ENCODE measurements around the gene TBCK. TPM values are rescaled to one million over a fixed set of nuclear protein-coding genes. Genes with fewer than 3 reads are reported as not detected.
"Not testable (repeated sequence)": the region's sequence is repeated elsewhere in the genome, so short reads cannot be mapped to it uniquely, and the experiment has no call there.

Gene TBCK
- total RNA-seq, 4 donors from 2014 or later, result 46.5 to 55.3 (median 51.4) TPM

- H3K27me3 ChIP-seq, result no peaks in the 10 kb centered on the region
- DNase-seq (ENCODE audit: low spot score in 2 of 2), result no peak
- no peaks in the 10 kb centered on the region for H3K9me3 ChIP-seq
- H3K4me3 ChIP-seq, result no peak overlapping the region
- peaks cover 0 to 34% (median under 1%) of the 10 kb centered on the region in 4 donors for H3K4me1 ChIP-seq
- H3K36me3 ChIP-seq, result peaks cover 0 to 43% (median 0%) of the 10 kb centered on the region in 3 donors
- TF ChIP-seq POLR2A (IDR thresholded peaks at IDR 0.05), result no peak
- TF ChIP-seq CTCF (IDR thresholded peaks at IDR 0.05), result no peak
- no peak for TF ChIP-seq EP300 (IDR thresholded peaks at IDR 0.05)
- no peak overlapping the region for H3K27ac ChIP-seq
Observed at GRCh38 chr4:106323119-106323518, 7.1 kb upstream of the TBCK start.

GRCh38 chr4:106321814-106322213 is 5.8 kb upstream of the TBCK start:
- H3K27ac ChIP-seq; H3K4me3 ChIP-seq; H3K9me3 ChIP-seq; H3K27me3 ChIP-seq; DNase-seq (ENCODE audit: low spot score in 2 of 2): not testable (repeated sequence)
- peaks cover 0 to 45% (median 11%) of the 10 kb centered on the region in 4 donors for H3K4me1 ChIP-seq
- H3K36me3 ChIP-seq, result peaks cover 0 to 30% (median 0%) of the 10 kb centered on the region in 3 donors
- WGBS, 2 donors, result 56 to 65% methylated on average over 6 of the region's 6 CpGs

DNA sequence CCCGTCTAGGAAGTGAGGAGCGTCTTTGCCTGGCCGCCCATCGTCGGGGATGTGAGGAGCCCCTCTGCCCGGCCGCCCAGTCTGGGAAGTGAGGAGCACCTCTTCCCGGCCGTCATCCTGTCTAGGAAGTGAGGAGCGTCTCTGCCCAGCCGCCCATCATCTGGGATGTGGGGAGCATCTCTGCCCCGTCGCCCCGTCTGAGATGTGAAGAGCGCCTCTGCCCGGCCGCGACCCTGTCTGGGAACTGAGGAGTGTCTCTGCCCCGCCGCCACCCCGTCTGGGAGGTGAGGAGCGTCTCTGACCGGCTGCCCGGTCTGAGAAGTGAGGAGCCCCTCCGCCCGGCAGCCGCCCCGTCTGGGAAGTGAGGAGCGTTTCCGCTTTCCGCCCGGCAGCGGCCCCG is 5.2 kb upstream of the TBCK start:
- H3K27me3 ChIP-seq; DNase-seq (ENCODE audit: low spot score in 2 of 2); H3K9me3 ChIP-seq; H3K4me3 ChIP-seq; H3K27ac ChIP-seq: not testable (repeated sequence)
- peaks cover 0 to 23% (median 0%) of the 10 kb centered on the region in 3 donors for H3K36me3 ChIP-seq
- WGBS, 2 donors, result 99% methylated on average over 23 to 29 of the region's 34 CpGs
- peaks cover 0 to 45% (median 11%) of the 10 kb centered on the region in 4 donors for H3K4me1 ChIP-seq

DNA sequence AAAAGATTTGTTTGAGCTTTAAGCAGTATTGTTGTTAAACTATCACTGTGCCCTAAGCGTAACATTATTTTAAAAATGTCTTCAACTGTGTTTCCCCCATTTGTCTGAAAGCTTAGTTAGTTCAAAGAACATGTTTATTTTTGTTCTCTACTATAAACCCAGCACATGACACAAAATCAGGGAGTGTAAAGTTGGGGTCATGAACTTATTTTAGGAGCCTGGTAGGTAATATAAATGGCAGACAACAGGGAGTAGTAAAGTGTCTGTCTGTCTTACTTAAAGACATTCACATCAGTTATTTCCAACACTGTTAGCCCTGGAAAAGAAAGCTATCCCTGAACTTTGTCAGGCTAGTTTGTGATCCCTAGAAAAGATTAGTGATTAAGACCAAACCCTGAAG is 4.2 kb upstream of the TBCK start:
- DNase-seq (ENCODE audit: low spot score in 2 of 2), result no peak
- Histone ChIP-seq H3K9me3 (no peaks in the 10 kb centered on the region), H3K36me3 (peaks cover 0 to 15% (median 0%) of the 10 kb centered on the region in 3 donors), H3K27me3 (no peaks in the 10 kb centered on the region), H3K4me3 (no peak overlapping the region), H3K4me1 (peaks cover 0 to 49% (median 11%) of the 10 kb centered on the region in 4 donors), H3K27ac (no peak overlapping the region)
- 88 to 98% methylated on average over 1 of the region's 1 CpG for WGBS, 2 donors
- TF ChIP-seq POLR2A (IDR thresholded peaks at IDR 0.05) (no peak), CTCF (IDR thresholded peaks at IDR 0.05) (no peak), EP300 (IDR thresholded peaks at IDR 0.05) (no peak)

GRCh38 chr4:106318511-106318910 is 2.5 kb upstream of the TBCK start:
- H3K36me3 ChIP-seq, result peaks cover 0 to 15% (median 0%) of the 10 kb centered on the region in 3 donors
- no peak for DNase-seq (ENCODE audit: low spot score in 2 of 2)
- H3K27ac ChIP-seq, result no peak overlapping the region
- H3K9me3 ChIP-seq, result no peaks in the 10 kb centered on the region
- H3K4me1 ChIP-seq, result peaks cover 0 to 59% (median 19%) of the 10 kb centered on the region in 4 donors
- no peak overlapping the region for H3K4me3 ChIP-seq
- TF ChIP-seq EP300 (IDR thresholded peaks at IDR 0.05) (no peak), CTCF (IDR thresholded peaks at IDR 0.05) (no peak), POLR2A (IDR thresholded peaks at IDR 0.05) (no peak)
- H3K27me3 ChIP-seq, result no peaks in the 10 kb centered on the region

DNA sequence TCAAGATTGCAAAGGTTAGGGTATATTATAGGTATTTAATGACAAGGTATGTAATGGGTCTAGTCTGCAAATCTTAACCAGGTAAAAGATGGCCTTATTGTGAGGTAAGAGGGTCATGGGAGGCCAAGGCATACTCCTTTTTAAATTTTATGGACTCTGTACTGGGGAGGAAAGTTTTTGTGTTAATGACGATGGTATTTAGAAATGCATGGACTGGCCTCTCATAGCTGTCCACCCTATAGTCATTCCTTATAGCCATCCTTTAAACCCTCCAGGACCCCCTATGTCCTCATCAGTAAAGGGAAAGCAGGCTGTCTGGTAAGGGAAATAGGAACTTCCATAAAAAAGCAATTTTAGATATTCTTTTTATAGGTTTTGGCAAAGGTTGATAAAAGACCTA is 1.8 kb upstream of the TBCK start:
- TF ChIP-seq EP300 (IDR thresholded peaks at IDR 0.05), result no peak
- no peak for TF ChIP-seq POLR2A (IDR thresholded peaks at IDR 0.05)
- TF ChIP-seq CTCF (IDR thresholded peaks at IDR 0.05), result no peak
- no peak for DNase-seq (ENCODE audit: low spot score in 2 of 2)
- Histone ChIP-seq H3K9me3 (no peaks in the 10 kb centered on the region), H3K4me3 (peak overlapping the region in 1 of 4 donors; percentile 89), H3K36me3 (peaks cover 0 to 15% (median 0%) of the 10 kb centered on the region in 3 donors), H3K27ac (no peak overlapping the region), H3K27me3 (no peaks in the 10 kb centered on the region), H3K4me1 (peaks cover 0 to 59% (median 19%) of the 10 kb centered on the region in 4 donors)
- 60 to 86% methylated on average over 1 of the region's 1 CpG for WGBS, 2 donors
